GM12878 (cell line): ENCODE data around the gene CNNM1. TPM values are rescaled to one million over a fixed set of nuclear protein-coding genes. Genes with fewer than 3 reads are reported as not detected.

ENCODE experiments used
- ATAC-seq: fragments of 200-7000 bp; cut with Tn5 transposase; 3 replicates; pipeline ENCODE4 v1.9.1; 2020; ENCODE audit warnings: mild to moderate bottlenecking, moderate library complexity
- BruUV-seq: library from RNA; stranded (reverse); fragments of 400-500 nt; replicated peaks from 2 replicates; lab custom pipeline; 2021; lab: Mats Ljungman, UMichigan
- CTCF ChIA-PET: fragments of 300-600 bp; sonication (Branson Sonifier 250); formaldehyde crosslinking; extraction: SDS; loops from one replicate; lab custom pipeline; 2021; ENCODE audit warnings: inconsistent platforms; lab: Yijun Ruan, JAX
- POLR2A ChIA-PET: fragments of 350-600 bp; formaldehyde crosslinking; extraction: SDS; loops from one replicate; lab custom pipeline; 2021; ENCODE audit warnings: inconsistent platforms; lab: Charles Lee
- RAD21 ChIA-PET: fragments of 300-600 bp; sonication (Branson Sonifier 250); formaldehyde crosslinking; loops from one replicate; lab custom pipeline; 2023; ENCODE audit warnings: antibody characterized with exemption; ENCODE audit not compliant: unreplicated experiment; lab: Charles Lee
- SMC1A ChIA-PET: fragments of 300-600 bp; sonication (Branson Sonifier 250); formaldehyde crosslinking; loops from one replicate; lab custom pipeline; 2023; ENCODE audit not compliant: unreplicated experiment, uncharacterized antibody; lab: Charles Lee
- DNase-seq: peaks from one replicate; pipeline ENCODE4 v3.0.0-alpha.2; 2011; ENCODE audit warnings: low read depth, low spot score
- FAIRE-seq: peaks from 3 replicates; lab custom pipeline; 2011; peaks lifted over from hg19 to GRCh38; lab: Jason Lieb, UNC
- H2AFZ ChIP-seq: 2 replicates; pipeline ENCODE4 v1.6.0; 2011; ENCODE audit warnings: low read depth, low read length, control low read depth; ENCODE audit not compliant: control insufficient read depth
- H3K27ac ChIP-seq: 2 replicates; pipeline ENCODE4 v1.5.1; 2011; ENCODE audit warnings: control low read depth; ENCODE audit not compliant: control insufficient read depth, insufficient read depth
- H3K27me3 ChIP-seq, 2 experiments: replicated peaks in 1 of 2; 2 replicates each; pipeline versions ENCODE4 v1.6.0 to v1.6.1; 2011; ENCODE audit warnings: low read length in 1 of 2; ENCODE audit not compliant: control insufficient read depth in 2 of 2, insufficient read depth in 2 of 2
- H3K36me3 ChIP-seq, 2 experiments: 2 replicates each; pipeline ENCODE4 v1.5.1; 2011; ENCODE audit warnings: low read length in 1 of 2; ENCODE audit not compliant: control insufficient read depth in 2 of 2, insufficient read depth in 2 of 2
- H3K4me1 ChIP-seq: 2 replicates; pipeline ENCODE4 v1.6.1; 2011; ENCODE audit warnings: mild to moderate bottlenecking, low read length, moderate library complexity, mixed read lengths; ENCODE audit not compliant: control insufficient read depth, insufficient read depth
- H3K4me2 ChIP-seq: 2 replicates; pipeline ENCODE4 v1.6.0; 2011; ENCODE audit warnings: control low read depth; ENCODE audit not compliant: control insufficient read depth, insufficient read depth
- H3K4me3 ChIP-seq: fragments of 200-600 bp; sonication (generic); 2 replicates; pipeline ENCODE4 v1.5.1; 2016
- H3K79me2 ChIP-seq: 2 replicates; pipeline ENCODE4 v1.6.0; 2011; ENCODE audit warnings: low read length; ENCODE audit not compliant: control insufficient read depth, insufficient read depth
- H3K9ac ChIP-seq: 2 replicates; pipeline ENCODE4 v1.8.0; 2011; ENCODE audit warnings: low read length, control low read depth, mixed read lengths; ENCODE audit not compliant: control insufficient read depth, insufficient read depth
- H3K9me3 ChIP-seq: replicated peaks from 3 replicates; pipeline ENCODE4 v1.5.1; 2011; ENCODE audit warnings: mild to moderate bottlenecking, low read length; ENCODE audit not compliant: control insufficient read depth, insufficient read depth
- H4K20me1 ChIP-seq: 2 replicates; pipeline ENCODE4 v1.6.0; 2011; ENCODE audit not compliant: control insufficient read depth, insufficient read depth
- HSF1 ChIP-seq: fragments of 150-350 bp; IDR thresholded peaks from 2 replicates; pipeline ENCODE4 v1.6.1; 2014; ENCODE audit warnings: mild to moderate bottlenecking, low read depth, low read length
- KLF5 ChIP-seq: fragments of 450-650 bp; IDR thresholded peaks from 2 replicates; pipeline ENCODE4 v1.6.1; 2014; ENCODE audit warnings: mild to moderate bottlenecking; ENCODE audit not compliant: partially characterized antibody
- PAX5 ChIP-seq: IDR thresholded peaks from 2 replicates; pipeline ENCODE4 v1.6.1; 2011; ENCODE audit warnings: low read depth, low read length, borderline replicate concordance
- POLR2AphosphoS5 ChIP-seq: IDR thresholded peaks from 2 replicates; pipeline ENCODE4 v1.6.1; 2011; ENCODE audit warnings: mild to moderate bottlenecking, low read length, inconsistent platforms
- SUPT20H ChIP-seq: IDR thresholded peaks from 2 replicates; pipeline ENCODE4 v1.6.1; 2011; ENCODE audit warnings: low read depth, mild to moderate bottlenecking, low read length, moderate library complexity, borderline replicate concordance; ENCODE audit not compliant: control insufficient read depth
- ZZZ3 ChIP-seq: IDR thresholded peaks from 2 replicates; pipeline ENCODE4 v1.6.1; 2011; ENCODE audit warnings: low read depth; ENCODE audit not compliant: control insufficient read depth, insufficient read length
- WGBS: methylation state at CpG from one replicate; pipeline ENCODE4 v1.1.6; 2016; ENCODE audit warnings: low lambda C conversion rate; ENCODE audit not compliant: insufficient replicate concordance, insufficient coverage; ENCODE audit errors: missing lambda C conversion rate; 5-methylcytosine and 5-hydroxymethylcytosine counted together
- in situ Hi-C: fragments of 300-500 bp; cut with MboI; formaldehyde crosslinking; loops from 9 replicates; pipeline ENCODE4 v1.14.3; 2018; ENCODE audit warnings: mixed read lengths
- intact Hi-C: fragments of 100-400 bp; cut with micrococcal nuclease; formaldehyde crosslinking; loops from one replicate; pipeline ENCODE4 v1.14.2; 2022; ENCODE audit not compliant: unreplicated experiment
- polyA plus RNA-seq, 11 experiments: library from polyadenylated mRNA; depleted of rRNA in 4 of 11; unstranded in 6 of 11; stranded (reverse) in 5 of 11; fragments of >200 nt; fragmentation: Nextera tagmentation in 4 of 11; fragmentation: Illumina TruSeq in 1 of 11; extraction: Ambion mirVana in 4 of 11; extraction: Trizol in 1 of 11; gene quantifications; 1 replicate in 1 of 11; 2 replicates in 10 of 11; pipeline versions ENCODE4 v1.2.1 to v1.2.3, GENCODE V29; 2011 to 2016; ENCODE audit warnings: inconsistent platforms in 2 of 11, missing spikeins in 2 of 11, low read depth in 1 of 11
- total RNA-seq, 4 experiments: library from RNA; depleted of rRNA in 3 of 4; stranded (reverse); fragments of >200 nt in 3 of 4; fragmentation: Illumina TruSeq in 1 of 4; extraction: Trizol in 1 of 4; gene quantifications; 2 replicates each; pipeline versions ENCODE4 v1.2.1 to v1.2.3, GENCODE V29; 2013 to 2021

Gene CNNM1
- total and polyA plus RNA-seq, 10 of the 15 experiments (the other 5 are each of a cell fraction or from before 2014, with no cell fraction given), result 0.01 TPM; not detected in 9

GRCh38 chr10:99325281-99325680 lies 3.9 kb upstream of the CNNM1 start:
- no peaks in the 10 kb centered on the region for H3K36me3 ChIP-seq
- no peak overlapping the region for H3K4me2 ChIP-seq
- POLR2A ChIA-PET, result no interaction called here
- DNase-seq, result no peak
- peaks cover 0 to 11% of the 10 kb centered on the region in 2 experiments; a peak in 2 of 4 replicates for H3K27me3 ChIP-seq
- H3K4me3 ChIP-seq, result no peak overlapping the region
- no TSS peak for BruUV-seq
- intact Hi-C loops, result no loop called here
- TF ChIP-seq ZZZ3, result no peak
- TF ChIP-seq, all 136 proteins: peak for 0
- FAIRE-seq (no peak), ATAC-seq (no peak)
- Histone ChIP-seq H3K27ac (no peak overlapping the region), H3K9ac (no peak overlapping the region), H3K79me2 (no peaks in the 10 kb centered on the region), H2AFZ (no peak overlapping the region), H3K9me3 (no peaks in the 10 kb centered on the region; the same call in 2 of the 3 replicates), H3K4me1 (no peaks in the 10 kb centered on the region), H4K20me1 (no peaks in the 10 kb centered on the region)
- ChIA-PET RAD21 (no interaction called here), SMC1A (no interaction called here), CTCF (no interaction called here)
- in situ Hi-C loops, result no loop called here
- WGBS, result 0% methylated on average over 1 of the region's 1 CpG

GRCh38 chr10:99326871-99327270 lies 2.3 kb upstream of the CNNM1 start:
- H4K20me1 ChIP-seq, result no peaks in the 10 kb centered on the region
- H3K9ac ChIP-seq, result no peak overlapping the region
- H3K27ac ChIP-seq, result no peak overlapping the region
- peaks cover 3 to 11% of the 10 kb centered on the region in 2 experiments for H3K27me3 ChIP-seq
- no peak overlapping the region for H3K4me3 ChIP-seq
- H3K79me2 ChIP-seq, result no peaks in the 10 kb centered on the region
- WGBS, result 11% methylated on average over 5 of the region's 5 CpGs
- DNase-seq (no peak), ATAC-seq (no peak), FAIRE-seq (no peak)
- SMC1A ChIA-PET, result no interaction called here
- H3K4me1 ChIP-seq, result no peaks in the 10 kb centered on the region
- POLR2A ChIA-PET, result no interaction called here
- TF ChIP-seq PAX5 (no peak), HSF1 (no peak), POLR2AphosphoS5 (no peak), KLF5 (no peak), SUPT20H (no peak)
- no peak overlapping the region for H3K4me2 ChIP-seq
- H3K9me3 ChIP-seq, result no peaks in the 10 kb centered on the region; the same call in 2 of the 3 replicates
- intact Hi-C loops (no loop called here), in situ Hi-C loops (no loop called here)
- CTCF ChIA-PET, result no interaction called here
- H2AFZ ChIP-seq, result no peak overlapping the region
- BruUV-seq, result no TSS peak
- RAD21 ChIA-PET, result no interaction called here
- H3K36me3 ChIP-seq, result no peaks in the 10 kb centered on the region
